GM21737 (cell line): ENCODE results near the gene CAPN2.

ENCODE experiments used
- ATAC-seq: cut with Tn5 transposase; IDR thresholded peaks from one replicate; pipeline ENCODE4 v1.9.1; 2021; ENCODE audit warnings: mild to moderate bottlenecking, moderate library complexity; ENCODE audit not compliant: unreplicated experiment

CAPN2 gene

GRCh38 chr1:223758734-223759133, 46.4 kb downstream of the CAPN2 start:
- ATAC-seq, result no peak

GRCh38 chr1:223759273-223759672, 46.9 kb downstream of the CAPN2 start:
- no peak for ATAC-seq

DNA sequence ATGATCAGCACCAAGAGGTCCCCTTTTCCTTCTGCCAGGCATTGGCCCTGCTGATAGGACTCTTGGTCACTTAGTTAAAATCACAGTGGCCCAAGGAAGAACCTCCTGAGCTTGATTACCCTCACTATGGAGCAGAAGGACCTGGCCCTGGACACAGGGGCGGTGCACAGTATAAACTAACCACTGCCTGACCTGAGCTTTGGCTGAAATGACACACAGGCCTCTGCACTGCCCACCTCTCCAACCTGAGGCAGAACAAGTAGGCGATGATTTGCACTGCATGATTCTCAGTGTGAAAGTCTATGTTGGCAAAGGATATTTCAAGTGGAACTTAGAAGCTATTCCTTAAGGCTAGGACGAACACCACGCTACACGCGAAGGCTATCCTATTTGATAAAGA, 48.5 kb downstream of the CAPN2 start:
- no peak for ATAC-seq

GRCh38 chr1:223761411-223761810, 49.1 kb downstream of the CAPN2 start:
- ATAC-seq, result no peak

GRCh38 chr1:223763251-223763650, 50.9 kb downstream of the CAPN2 start:
- ATAC-seq, result no peak

GRCh38 chr1:223763881-223764280, 51.5 kb downstream of the CAPN2 start:
- no peak for ATAC-seq

DNA sequence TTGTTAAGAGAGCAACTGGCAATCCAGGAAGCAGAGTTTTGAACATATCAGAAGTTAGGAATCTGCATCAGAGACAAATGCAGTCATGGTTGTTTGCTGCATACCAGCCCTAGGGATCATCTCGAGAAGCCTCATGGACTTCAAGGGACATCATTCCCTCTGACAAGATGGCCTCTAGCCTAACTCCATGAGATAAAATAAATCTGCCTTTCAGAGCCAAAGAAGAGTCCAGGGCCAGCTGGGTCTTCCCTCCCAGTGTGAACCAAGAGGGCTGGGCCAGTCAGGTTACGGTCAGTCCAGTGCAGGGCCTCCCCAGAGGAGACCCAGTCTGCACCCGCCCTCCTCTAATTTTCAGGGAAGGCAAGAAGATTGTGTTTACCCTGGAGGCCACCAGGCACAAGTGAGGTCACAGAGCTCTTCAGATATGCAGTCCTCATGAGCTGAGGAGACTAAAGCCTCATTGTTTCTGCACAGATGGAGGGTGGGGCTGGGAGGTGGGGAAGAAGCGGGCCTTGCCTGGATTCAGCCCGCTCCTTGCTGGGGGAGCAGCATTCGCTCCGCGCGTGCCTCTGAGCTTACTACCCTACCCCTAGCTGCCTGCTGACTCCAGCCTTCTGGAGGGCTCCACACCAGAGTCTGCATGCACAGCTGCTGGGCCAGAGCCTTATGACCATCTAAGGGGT, 52.8 kb downstream of the CAPN2 start:
- no peak for ATAC-seq

DNA sequence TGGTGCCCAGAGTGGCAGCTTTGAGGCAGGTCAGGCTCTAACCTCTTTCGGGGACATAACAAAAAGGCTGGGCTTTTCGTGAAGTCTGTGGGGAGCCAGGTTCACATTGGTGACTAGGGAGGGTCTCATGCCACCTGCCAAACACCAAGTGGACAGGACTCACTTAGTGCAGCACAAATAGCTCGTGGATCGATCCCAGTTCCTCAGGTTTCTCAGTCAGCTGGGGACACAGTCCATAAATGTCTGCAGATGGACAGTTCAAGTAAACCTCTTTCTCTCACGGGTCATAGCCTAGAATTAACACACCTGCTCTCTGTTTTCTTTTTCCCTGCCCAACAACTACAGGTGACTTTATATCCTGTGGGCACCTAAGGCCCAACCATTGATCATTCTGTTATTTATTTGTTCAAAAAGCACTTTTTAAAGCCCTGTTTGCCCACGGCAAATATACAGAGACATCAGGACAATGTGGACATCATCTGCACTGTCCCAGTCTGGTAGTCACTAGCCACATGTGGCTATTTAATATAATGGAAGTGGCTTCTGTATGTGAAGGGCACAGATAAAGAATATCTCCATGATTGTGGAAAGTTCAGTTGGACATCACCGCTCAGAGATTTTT, 53.5 kb downstream of the CAPN2 start:
- no peak for ATAC-seq

- no peak for ATAC-seq
These were observed 58.4 kb downstream of the CAPN2 start for GRCh38 chr1:223770621-223771315.

DNA sequence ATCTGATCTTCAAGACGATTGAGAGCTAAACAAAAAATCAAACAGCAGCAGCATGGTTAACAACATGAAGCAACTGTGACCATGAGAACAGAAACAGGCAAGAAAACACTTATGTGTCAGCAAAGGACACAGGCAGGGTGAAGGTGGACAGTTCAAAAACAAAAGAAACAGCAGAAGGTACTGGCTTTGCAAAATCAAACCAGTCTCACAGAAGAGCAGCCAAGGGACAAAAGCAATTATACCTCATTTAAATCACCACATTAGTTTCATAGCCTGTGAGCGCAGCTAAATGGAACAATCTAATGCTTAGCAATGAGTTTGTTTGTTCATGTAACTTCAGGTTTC, 59.1 kb downstream of the CAPN2 start:
- ATAC-seq, result no peak

DNA sequence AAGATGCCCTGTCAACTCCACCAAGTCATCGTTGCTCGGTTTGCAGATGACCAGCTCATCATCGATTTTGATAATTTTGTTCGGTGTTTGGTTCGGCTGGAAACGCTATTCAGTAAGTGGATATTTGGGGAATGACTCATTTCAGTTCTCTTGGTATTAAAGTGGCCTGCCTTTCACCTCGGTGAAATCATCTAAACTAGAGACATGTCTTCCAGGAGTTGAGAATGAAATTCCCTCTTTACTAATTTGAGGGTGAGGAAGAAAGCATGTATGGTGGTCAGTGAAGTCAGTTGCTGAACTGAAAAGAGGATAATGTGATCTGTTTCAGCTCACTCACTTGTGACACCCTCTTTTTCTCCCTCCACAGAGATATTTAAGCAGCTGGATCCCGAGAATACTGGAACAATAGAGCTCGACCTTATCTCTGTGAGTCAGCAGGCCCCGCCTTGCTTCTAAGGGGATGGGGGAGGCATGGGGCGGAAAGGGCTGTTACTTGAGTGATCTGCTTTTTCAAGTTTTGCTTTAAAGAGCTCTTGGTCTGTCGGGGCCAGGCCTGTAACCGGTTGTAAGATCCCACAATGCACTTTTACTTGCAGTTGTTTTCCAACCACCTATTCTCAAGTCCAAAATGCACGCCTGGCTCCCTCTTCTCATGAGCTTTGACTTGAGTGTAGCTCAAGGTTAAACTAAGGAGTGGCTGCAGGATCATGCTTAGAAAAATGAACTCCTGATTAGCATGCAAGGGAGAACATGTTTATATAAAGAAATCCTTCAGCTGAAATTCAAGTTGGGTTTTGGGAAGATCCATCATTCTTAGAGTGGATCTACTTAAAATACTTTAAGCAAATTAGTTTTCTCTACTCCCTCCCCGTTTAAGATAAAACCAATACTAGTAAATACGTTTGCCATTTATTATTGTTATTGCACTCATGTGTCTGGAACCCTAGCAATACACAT, 59.8 kb downstream of the CAPN2 start:
- no peak for ATAC-seq

DNA sequence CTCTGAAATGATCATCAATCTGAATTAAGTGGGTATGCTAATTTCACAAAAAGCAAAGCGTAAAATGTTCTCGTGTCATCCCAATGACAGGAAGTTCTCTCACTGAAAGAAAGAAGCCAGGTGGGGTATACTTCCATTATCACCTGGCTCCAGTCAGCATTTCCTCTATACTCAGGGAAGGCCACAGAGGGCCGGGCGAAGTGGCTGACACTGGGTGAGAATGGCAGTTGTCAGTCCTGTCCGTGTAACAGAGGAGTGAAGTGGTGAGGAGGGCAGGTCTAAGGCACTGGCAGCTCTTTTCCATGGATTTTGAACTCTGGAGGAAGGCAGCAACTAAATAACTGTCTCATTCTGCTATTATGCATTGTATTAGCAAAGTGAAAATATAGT, 60.4 kb downstream of the CAPN2 start:
- no peak for ATAC-seq

- ATAC-seq, result no peak
These were observed 61.9 kb downstream of the CAPN2 start for GRCh38 chr1:223774134-223774814.

GRCh38 chr1:223775054-223775453, 62.7 kb downstream of the CAPN2 start:
- no peak for ATAC-seq

- ATAC-seq, result no peak
These were observed 63.4 kb downstream of the CAPN2 start for GRCh38 chr1:223775711-223776074.

DNA sequence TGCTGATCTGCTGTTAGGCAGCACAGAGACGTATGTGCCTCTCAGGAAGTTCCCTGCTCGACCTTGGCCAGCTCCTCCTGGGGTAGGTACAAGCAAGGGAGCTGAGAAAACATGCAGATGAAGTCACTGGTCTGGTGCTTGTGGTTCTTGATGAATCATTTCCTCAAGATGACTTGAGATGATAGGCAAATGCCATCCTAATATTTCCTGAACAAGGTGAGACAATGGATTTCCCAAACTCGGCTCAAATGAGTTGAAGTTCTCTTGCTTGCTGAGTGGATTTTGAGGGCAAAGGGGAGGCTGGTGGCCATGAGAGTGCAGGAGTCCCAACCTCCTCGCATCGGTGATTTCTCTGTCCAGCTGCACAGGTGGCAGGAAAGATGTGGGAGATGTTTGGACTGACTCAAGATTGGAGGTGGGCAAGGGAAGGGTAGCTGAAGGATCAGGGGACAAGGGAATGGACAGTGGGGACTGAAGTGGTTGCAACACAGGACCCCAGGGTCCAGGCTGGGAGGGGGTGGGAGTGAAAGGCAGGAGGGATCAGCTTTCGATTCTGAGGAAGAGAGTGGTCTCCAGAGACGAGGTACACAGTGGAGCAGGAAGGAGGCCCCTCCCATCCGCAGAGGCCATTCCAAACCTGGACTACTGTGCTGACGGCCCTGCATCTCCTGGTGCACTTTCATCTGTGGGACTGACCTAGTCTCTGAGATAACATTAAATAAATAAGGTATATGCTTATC, 63.9 kb downstream of the CAPN2 start:
- no peak for ATAC-seq

GRCh38 chr1:223776826-223777454, 64.6 kb downstream of the CAPN2 start:
- ATAC-seq, result no peak

DNA sequence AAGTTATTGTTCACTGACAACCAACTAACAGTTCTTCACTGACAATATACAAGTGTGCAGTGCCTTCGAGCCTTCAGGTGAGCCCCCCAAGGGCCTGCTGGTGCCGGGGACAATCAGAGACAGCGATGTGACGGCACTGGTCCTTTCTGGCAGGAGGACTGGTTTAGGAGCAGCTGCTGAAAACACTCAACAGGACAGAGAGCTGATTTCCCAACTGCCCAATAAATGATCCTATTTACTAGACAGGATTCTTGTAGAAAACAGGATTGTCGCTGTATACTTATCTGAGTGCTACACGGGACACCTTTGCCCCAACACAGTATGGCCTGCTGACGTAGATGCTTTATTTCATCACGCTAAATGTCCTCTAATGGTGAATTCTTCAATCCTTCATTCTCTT, 68.0 kb downstream of the CAPN2 start:
- no peak for ATAC-seq

- no peak for ATAC-seq
These were observed 68.6 kb downstream of the CAPN2 start for GRCh38 chr1:223780949-223781348.

DNA sequence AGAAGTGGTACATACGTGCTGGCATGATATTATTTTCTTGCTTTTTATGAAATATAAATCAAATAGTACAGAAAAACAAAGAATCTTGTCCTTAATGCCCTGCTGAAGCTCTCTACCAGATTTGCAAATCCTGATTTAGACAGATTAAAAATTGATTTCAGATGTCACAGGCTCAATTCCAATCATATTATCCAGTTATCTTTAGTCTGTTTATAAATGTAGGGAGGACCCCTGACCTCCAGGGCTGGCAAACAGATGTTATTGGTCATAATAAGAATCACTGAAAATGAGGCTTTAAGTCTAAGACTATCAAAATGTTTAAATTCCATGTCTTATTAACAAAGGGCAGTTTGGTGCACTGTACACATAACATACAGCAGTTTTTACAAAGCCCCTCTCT, 71.3 kb downstream of the CAPN2 start:
- ATAC-seq, result no peak
